Measurements from ENCODE around the gene ZNF217. TPM values are rescaled to one million over a fixed set of nuclear protein-coding genes. Genes with fewer than 3 reads are reported as not detected.
"Not testable (repeated sequence)": the region's sequence is repeated elsewhere in the genome, so short reads cannot be mapped to it uniquely, and the experiment has no call there.

ZNF217 gene
- total RNA-seq, 1 experiment from 2014 or later, result 42.8 TPM

DNA sequence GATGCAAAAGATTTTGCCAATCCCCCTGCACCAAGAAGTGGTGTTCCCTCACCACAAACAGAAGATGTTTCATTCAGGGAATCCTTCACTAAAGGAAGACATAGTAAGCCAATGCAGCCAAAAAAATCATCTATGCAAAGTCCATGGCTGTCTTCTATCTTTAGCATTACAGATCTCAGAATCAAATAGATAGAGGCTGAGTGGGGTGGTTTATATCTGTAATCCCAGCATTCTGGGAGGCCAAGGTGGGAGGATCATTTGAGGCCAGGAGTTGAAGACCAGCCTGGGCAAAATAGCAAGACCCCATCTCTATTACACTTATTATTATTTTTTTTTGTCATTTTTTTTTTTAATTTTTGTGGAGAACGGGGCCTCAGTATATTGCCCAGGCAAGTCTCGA lies 32.9 kb upstream of the ZNF217 start:
- Histone ChIP-seq H3K4me1 (peaks cover 19% of the 10 kb centered on the region), H3K36me3 (no peaks in the 10 kb centered on the region), H3K4me3 (no peak overlapping the region), H3K9me3 (replicated peaks) (no peaks in the 10 kb centered on the region), H3K27ac (no peak overlapping the region), H3K27me3 (no peaks in the 10 kb centered on the region; the same call in 1 of the 2 replicates)
- no peak for DNase-seq

DNA sequence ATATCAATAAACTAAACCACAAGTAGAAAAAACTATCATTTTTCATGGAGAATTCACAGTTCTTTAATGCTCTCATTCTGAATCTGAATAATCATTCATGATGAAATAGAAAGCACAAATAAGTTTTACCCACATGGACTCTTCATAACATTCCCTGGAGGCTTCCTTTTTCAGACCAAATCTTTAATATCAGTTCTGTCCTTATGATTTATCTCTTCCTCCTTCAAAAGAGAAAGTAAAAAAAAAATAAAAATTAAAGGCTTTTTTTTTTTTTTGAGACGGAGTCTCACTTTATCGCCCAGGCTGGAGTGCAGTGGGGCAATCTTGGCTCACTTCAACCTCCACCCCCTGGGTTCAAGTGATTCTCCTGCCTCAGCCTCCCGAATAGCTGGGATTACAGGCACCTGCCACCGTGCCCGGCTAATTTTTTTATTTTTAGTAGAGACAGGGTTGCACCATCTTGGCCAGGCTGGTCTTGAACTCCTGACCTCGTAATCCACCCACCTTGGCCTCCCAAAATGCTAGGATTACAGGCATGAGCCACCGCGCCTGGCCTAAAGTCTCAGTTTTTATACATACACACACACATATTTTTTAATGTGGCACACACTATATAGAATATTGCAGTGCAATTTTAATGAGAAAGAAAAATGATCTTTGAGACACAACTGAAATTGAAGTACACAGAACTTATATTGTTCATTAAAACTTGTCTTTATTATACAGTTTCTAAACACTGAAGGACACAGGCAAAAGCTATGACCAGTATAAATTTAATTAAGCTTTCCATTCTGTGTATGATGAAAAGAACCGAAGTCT lies 31.9 kb upstream of the ZNF217 start:
- Histone ChIP-seq H3K27ac (no peak overlapping the region), H3K36me3 (no peaks in the 10 kb centered on the region), H3K4me3 (no peak overlapping the region), H3K9me3 (replicated peaks) (no peaks in the 10 kb centered on the region), H3K4me1 (peaks cover 22% of the 10 kb centered on the region), H3K27me3 (no peaks in the 10 kb centered on the region; the same call in 1 of the 2 replicates)
- no peak for DNase-seq

DNA sequence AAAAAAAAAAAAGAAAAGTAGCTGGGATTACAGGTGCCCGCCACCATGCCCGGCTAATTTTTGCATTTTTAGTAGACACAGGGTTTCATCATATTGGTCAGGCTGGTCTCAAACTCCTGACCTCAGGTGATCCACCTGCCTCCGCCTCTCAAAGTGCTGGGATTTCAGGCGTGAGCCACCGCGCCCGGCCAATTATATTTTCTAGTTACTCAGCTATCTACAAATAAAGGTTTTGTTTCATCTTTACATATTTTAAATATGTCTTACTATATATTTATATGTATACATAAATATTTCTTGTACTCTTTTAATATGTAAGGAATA lies 31.2 kb upstream of the ZNF217 start:
- not testable (repeated sequence) for H3K4me3 ChIP-seq; H3K9me3 ChIP-seq (replicated peaks); DNase-seq; H3K27ac ChIP-seq; H3K27me3 ChIP-seq; H3K36me3 ChIP-seq
- peaks cover 22% of the 10 kb centered on the region for H3K4me1 ChIP-seq

DNA sequence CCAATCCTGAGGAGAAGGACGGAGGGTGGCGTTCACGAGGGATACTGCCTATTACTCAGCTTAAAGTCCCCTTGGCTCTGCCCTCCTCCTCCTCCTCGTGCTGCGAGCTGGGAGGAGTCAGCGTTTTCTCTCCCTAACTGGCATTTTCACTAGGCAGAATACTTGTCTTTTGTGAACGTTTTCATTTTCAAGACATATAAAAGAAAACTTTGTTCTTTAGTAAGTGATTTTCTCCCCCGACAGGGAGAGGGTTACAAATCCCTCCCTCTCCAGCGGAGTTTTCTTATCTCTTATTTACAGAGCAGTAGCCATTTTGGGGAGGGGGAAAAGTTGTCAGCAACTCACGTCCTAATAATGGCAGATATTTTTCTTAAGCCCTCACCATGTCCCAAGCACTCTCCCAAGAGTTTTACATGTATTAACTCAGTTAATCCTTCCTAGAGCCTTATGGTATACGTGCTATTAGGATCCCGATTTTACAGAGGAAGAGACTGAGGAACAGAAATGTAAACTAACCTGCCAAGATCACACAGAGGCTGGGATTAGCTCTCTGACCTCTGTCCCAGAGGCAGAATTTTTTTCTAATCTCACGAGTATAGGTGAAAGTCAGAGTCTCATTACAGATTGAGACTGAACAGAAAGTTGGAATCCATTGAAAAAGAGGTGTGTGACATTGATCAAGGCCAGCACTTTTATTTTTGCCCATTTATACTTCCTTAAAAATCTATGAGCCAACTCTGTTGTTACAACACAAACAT lies 30.0 kb upstream of the ZNF217 start:
- DNase-seq, result peak; percentile 83 to 87
- peaks cover 22% of the 10 kb centered on the region for H3K4me1 ChIP-seq
- H3K27me3 ChIP-seq, result no peaks in the 10 kb centered on the region; the same call in 1 of the 2 replicates
- H3K4me3 ChIP-seq, result peak overlapping the region; percentile 57
- peak overlapping the region; percentile 80 for H3K27ac ChIP-seq
- H3K36me3 ChIP-seq, result no peaks in the 10 kb centered on the region
- H3K9me3 ChIP-seq (replicated peaks), result no peaks in the 10 kb centered on the region

DNA sequence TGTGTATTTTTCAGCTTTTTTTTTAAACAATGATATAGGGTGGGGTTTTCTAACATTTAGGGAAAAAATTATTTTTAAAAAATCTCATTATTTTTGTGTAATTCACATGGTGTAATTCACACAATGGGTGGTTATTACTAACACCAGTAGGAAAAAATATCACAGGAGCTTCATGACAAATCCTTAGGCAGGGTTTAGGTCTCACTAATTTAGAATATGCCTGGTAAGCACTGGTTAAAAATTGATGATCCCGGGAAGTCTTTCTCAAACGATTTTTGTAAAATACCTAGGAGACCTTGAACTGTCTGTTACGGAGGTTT lies 29.5 kb upstream of the ZNF217 start:
- H3K4me1 ChIP-seq, result peaks cover 22% of the 10 kb centered on the region
- no peaks in the 10 kb centered on the region for H3K9me3 ChIP-seq (replicated peaks)
- no peaks in the 10 kb centered on the region; the same call in 1 of the 2 replicates for H3K27me3 ChIP-seq
- peak overlapping the region; percentile 57 for H3K4me3 ChIP-seq
- H3K36me3 ChIP-seq, result no peaks in the 10 kb centered on the region
- H3K27ac ChIP-seq, result peak overlapping the region; percentile 80
- no peak for DNase-seq

DNA sequence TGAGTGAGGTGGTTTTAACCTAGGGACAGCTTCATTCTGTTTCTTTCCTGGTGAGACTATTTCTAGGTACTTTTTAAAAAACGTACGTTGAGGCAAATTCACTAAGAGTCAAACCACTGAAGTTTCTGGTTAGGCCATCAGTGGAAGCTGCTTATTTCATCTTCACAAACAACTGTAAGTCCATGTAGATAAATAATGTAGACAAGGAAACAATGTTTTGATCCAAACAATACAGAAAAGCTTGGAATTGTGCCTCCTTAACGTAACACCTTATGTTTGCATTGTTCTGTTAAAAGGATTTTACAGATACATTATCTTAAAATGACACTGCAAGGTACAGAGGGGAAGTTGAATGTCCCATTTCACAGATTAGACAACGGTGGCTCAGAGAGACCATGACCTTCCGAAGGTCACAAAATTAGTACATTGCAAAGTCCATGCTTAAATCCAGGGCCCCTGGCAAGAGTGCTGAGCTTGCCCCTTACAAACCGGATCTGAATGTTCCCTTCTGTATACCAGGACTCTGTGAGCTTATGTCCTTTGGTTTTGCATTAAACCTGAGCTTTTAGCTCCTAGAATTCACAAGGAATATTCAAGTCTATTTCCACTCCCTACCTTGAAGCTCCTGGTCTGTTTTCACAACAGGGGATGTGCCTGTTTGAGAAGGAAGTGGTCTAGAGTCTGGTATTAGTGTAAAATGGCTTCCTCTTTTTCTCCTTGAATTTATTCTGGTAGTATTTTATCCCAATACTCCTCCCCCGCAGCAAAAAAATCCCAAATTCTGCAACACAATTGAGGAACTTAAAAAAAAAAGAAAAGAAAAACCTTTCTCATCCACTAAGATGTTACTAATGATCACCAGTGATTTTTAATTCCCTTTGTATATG lies 28.9 kb upstream of the ZNF217 start:
- DNase-seq, result peak in 1 of 2 experiments; percentile 50
- no peaks in the 10 kb centered on the region for H3K36me3 ChIP-seq
- H3K27me3 ChIP-seq, result no peaks in the 10 kb centered on the region
- H3K4me1 ChIP-seq, result peaks cover 22% of the 10 kb centered on the region
- peak overlapping the region; percentile 57; the same call in 1 of the 2 replicates for H3K4me3 ChIP-seq
- peak overlapping the region; percentile 80 for H3K27ac ChIP-seq
- no peaks in the 10 kb centered on the region for H3K9me3 ChIP-seq (replicated peaks)

DNA sequence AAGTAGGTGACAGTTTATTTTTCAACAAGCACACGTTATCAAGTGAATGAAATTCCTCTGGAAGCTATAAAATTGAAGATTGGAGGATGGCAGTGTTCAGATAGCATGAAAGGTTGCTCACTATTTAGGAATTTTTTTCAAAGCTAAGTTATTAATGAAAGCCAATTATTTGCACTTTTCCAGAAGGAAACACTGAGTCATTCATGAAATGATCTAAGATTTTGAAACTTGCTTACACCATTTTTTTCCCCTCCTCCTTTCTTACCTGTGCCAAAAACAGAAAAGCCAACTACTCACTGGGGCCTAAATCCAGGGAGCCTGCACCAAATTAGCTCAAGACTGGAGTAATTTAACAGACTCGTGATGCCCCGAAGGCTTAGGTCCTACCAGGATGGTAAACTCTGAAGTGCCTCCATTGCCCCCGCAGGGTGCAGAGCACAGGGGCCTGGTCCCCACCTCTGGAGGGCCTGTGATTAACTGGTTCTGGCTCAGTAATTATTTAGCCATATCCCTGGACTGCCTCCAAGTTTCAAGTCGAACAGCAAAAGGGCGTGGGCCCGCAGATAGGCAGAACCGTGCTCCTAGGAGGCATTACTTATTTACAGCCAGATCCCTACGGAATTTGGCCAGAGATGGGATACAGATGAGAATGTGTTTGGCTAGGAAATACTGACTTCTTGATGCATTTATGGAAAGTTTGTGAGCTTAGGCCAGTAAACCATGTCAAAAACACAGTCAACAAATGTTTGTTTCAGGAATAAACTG lies 28.0 kb upstream of the ZNF217 start:
- Histone ChIP-seq H3K27ac (peak overlapping the region; percentile 16; the same call in 1 of the 2 replicates), H3K9me3 (replicated peaks) (no peaks in the 10 kb centered on the region), H3K4me3 (no peak overlapping the region), H3K36me3 (no peaks in the 10 kb centered on the region), H3K4me1 (peaks cover 22% of the 10 kb centered on the region), H3K27me3 (no peaks in the 10 kb centered on the region)
- DNase-seq, result peak; percentile 53 to 62

DNA sequence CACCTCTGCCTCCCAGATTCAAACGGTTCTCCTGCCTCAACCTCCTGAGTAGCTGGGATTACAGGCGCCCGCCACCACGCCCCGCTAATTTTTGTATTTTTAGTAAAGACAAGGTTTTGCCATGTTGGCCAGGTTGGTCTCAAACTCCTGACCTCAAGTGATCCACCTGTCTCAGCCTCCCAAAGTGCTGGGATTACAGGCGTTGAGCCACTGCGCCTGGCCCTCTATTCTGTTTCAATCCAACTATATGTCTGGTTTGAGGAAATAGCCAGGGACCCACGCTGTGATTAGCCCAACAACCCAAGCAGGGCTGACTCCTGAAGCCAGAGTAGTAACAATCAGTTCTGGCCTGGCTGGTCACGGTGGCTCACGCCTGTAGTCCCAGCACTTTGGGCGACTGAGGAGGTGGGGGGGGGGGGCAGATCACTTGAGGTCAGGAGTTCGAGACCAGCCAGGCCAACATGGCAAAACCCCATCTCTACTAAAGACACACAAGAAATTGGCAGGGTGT lies 24.9 kb upstream of the ZNF217 start:
- not testable (repeated sequence) for H3K4me3 ChIP-seq; H3K27ac ChIP-seq; DNase-seq; H3K9me3 ChIP-seq (replicated peaks); H3K27me3 ChIP-seq; H3K36me3 ChIP-seq
- H3K4me1 ChIP-seq, result peaks cover 19% of the 10 kb centered on the region

DNA sequence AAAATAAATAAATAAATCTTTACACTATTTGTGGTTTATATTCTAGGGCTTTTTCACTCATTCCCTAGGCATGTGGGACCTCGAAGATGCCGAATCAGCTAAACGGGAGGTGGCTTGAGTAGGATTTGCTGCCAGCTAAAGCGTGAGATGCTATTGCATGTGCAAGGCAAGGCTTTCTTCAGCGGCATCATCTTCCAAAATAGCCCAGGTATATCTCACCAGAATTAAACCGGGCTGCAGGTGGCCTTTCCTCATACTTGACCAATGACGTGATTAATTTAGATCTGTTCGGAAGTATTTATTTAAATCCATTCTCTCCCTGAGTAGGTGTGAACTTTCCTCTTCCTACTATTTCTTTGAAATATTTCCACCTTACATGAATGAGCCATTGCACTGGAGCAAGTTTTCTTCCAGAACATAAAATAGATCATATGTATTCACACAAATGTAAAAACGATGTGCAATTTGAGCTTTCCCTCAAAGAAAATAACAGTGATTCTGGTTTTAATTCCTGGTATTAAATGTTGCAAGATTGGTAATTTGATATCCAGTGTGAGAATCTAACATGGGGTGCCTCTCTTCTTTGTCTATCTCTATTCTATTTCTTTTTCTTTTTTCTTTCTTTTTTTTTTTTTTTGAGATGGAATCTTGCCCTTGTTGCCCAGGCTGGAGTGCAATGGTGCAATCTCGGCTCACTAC lies 24.3 kb upstream of the ZNF217 start:
- no peak for DNase-seq
- Histone ChIP-seq H3K36me3 (no peaks in the 10 kb centered on the region), H3K27me3 (no peaks in the 10 kb centered on the region), H3K4me3 (no peak overlapping the region), H3K4me1 (peaks cover 20% of the 10 kb centered on the region), H3K27ac (no peak overlapping the region), H3K9me3 (replicated peaks) (no peaks in the 10 kb centered on the region)

DNA sequence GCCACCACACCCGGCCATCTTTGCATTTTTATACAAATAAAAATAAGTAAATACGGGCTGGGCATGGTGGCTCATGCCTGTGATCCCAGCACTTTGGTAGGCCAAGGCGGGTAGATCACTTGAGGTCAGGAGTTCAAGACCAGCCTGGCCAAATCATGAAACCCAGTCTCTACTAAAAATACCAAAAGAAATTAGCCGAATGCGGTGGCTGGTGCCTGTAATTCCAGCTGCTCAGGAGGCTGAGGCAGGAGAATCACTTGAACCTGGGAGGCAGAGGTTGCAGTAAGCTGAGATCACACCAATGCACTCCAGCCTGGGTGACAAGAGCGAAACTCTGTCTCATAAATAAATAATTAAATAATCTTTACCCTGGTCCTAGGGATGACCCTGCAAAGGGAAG lies 22.9 kb upstream of the ZNF217 start:
- H3K4me1 ChIP-seq, result peaks cover 16% of the 10 kb centered on the region
- H3K4me3 ChIP-seq; H3K27ac ChIP-seq; DNase-seq; H3K9me3 ChIP-seq (replicated peaks); H3K36me3 ChIP-seq; H3K27me3 ChIP-seq: not testable (repeated sequence)

DNA sequence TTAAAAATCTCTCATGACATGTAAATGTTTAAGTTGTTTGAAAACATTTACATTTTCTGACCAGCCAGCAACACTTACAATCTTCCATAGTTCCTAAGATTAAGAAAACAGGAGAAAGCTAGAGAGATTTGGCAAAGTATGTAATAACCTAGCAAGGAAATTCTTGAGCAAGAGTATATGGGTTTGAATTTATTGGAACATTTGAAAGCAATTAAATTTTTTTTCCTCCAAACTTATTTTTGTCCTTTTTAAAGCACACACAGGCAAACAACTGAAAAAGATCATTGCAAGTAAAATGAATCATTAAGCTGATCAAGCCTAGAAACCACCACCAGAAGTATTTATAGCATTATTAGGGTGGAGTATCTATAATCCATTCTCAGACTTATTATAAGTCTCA lies 20.1 kb upstream of the ZNF217 start:
- Histone ChIP-seq H3K27me3 (no peaks in the 10 kb centered on the region), H3K27ac (no peak overlapping the region), H3K4me1 (peaks cover 30% of the 10 kb centered on the region), H3K9me3 (replicated peaks) (no peaks in the 10 kb centered on the region), H3K4me3 (no peak overlapping the region), H3K36me3 (no peaks in the 10 kb centered on the region)
- no peak for DNase-seq

DNA sequence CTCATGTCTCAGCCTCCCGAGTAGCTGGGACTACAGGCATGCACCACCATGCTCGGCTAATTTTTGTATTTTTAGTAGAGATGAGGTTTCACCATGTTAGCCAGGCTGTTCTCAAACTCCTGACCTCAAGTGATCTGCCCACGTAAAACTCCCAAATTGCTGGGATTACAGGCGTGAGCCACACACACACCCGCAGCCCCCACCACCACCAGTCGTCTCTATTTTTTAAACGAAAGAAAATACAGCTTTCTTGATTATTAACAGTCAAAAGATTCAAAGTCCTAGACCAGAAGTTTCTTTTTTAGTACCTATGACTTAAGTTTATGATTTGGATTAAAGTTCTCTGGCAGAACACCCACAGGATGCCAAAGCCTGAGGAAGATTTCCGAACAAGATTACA lies 18.6 kb upstream of the ZNF217 start:
- not testable (repeated sequence) for H3K36me3 ChIP-seq; DNase-seq; H3K27me3 ChIP-seq; H3K4me3 ChIP-seq; H3K9me3 ChIP-seq (replicated peaks)
- peak overlapping the region; percentile 92 for H3K27ac ChIP-seq
- H3K4me1 ChIP-seq, result peaks cover 30% of the 10 kb centered on the region

DNA sequence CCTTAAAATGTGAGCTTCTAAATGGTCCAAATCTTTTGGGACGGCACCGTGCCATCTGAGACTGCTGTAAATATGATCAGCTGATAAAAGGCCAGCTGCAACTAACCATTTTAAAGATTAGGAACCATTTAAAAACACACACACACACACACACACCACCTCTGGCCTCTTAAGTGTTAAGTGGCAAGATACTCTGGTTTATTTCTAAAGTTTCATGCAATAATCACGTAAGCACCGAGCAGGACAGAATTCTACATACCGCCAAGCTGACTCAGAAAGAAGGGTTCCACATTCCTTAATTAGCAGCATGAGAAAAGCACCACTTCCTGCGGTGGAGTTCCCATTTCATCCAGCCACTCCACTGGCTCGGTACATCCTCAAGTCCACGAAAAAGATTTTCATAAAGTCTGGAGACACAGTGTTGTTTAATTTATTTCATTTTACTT lies 17.8 kb upstream of the ZNF217 start:
- peaks cover 30% of the 10 kb centered on the region for H3K4me1 ChIP-seq
- peak; percentile 91 to 98 for DNase-seq
- H3K27ac ChIP-seq, result peak overlapping the region; percentile 92
- no peaks in the 10 kb centered on the region for H3K9me3 ChIP-seq (replicated peaks)
- no peaks in the 10 kb centered on the region for H3K27me3 ChIP-seq
- peak overlapping the region; percentile 40 for H3K4me3 ChIP-seq
- no peaks in the 10 kb centered on the region for H3K36me3 ChIP-seq
